Panc1 (cell line): ENCODE data around the gene RBPMS2.

Source experiments
- CTCF ChIP-seq: fragments of 450-650 bp; IDR thresholded peaks from 2 replicates; pipeline ENCODE4 v1.5.1; 2017; ENCODE audit warnings: mild to moderate bottlenecking
- POLR2AphosphoS5 ChIP-seq: IDR thresholded peaks from 2 replicates; pipeline ENCODE4 v1.6.1; 2012; ENCODE audit warnings: mild to moderate bottlenecking, low read depth, low read length, moderate library complexity
- REST ChIP-seq, 2 experiments: IDR thresholded peaks; 2 replicates each; pipeline ENCODE4 v1.6.1; 2011 to 2012; ENCODE audit warnings: low read depth in 2 of 2, control low read depth in 1 of 2, low read length in 1 of 2, mild to moderate bottlenecking in 1 of 2, moderate library complexity in 1 of 2; ENCODE audit not compliant: insufficient read depth in 1 of 2
- TCF7L2 ChIP-seq: IDR thresholded peaks from 2 replicates; pipeline ENCODE4 v1.6.1; 2011; ENCODE audit warnings: mild to moderate bottlenecking, low read depth, low read length, inconsistent platforms

GRCh38 chr15:64763874-64764273 is 11.5 kb downstream of the RBPMS2 start:
- TF ChIP-seq CTCF (no peak), REST (IDR thresholded peaks at IDR 0.05; ENCODE audit: insufficient read depth in 1 of 2, low read depth in 2 of 2, low read length in 1 of 2) (no peak), TCF7L2 (no peak), POLR2AphosphoS5 (no peak)
